GM20431 (cell line): ENCODE measurements around the gene ANXA3.
"Not testable (repeated sequence)": the region's sequence is repeated elsewhere in the genome, so short reads cannot be mapped to it uniquely, and the experiment has no call there.

ENCODE experiments used
- in situ Hi-C: fragments of 300-500 bp; cut with MseI, MboI; formaldehyde crosslinking; loops from one replicate; pipeline ENCODE4 v1.15.0; 2020; ENCODE audit warnings: low sequenced_read_pairs; ENCODE audit not compliant: unreplicated experiment

The ANXA3 gene

GRCh38 chr4:78568640-78569305 lies 17.2 kb downstream of the ANXA3 start:
- in situ Hi-C loops: no loop called here

- in situ Hi-C loops: no loop called here
Measured at GRCh38 chr4:78569306-78569821, 17.8 kb downstream of the ANXA3 start.

GRCh38 chr4:78570117-78570516 lies 18.5 kb downstream of the ANXA3 start:
- in situ Hi-C loops: no loop called here

- in situ Hi-C loops: no loop called here
Measured at GRCh38 chr4:78571804-78572203, 20.2 kb downstream of the ANXA3 start.

GRCh38 chr4:78578674-78579425 lies 27.3 kb downstream of the ANXA3 start:
- in situ Hi-C loops: no loop called here

GRCh38 chr4:78581618-78582017 lies 30.0 kb downstream of the ANXA3 start:
- in situ Hi-C loops: no loop called here

GRCh38 chr4:78584863-78585547 lies 33.4 kb downstream of the ANXA3 start:
- in situ Hi-C loops: no loop called here

GRCh38 chr4:78585633-78586032 lies 34.1 kb downstream of the ANXA3 start:
- in situ Hi-C loops: no loop called here

GRCh38 chr4:78588894-78589545 lies 37.5 kb downstream of the ANXA3 start:
- in situ Hi-C loops: no loop called here

GRCh38 chr4:78591404-78591803 lies 39.8 kb downstream of the ANXA3 start:
- in situ Hi-C loops: no loop called here

GRCh38 chr4:78592088-78592783 lies 40.7 kb downstream of the ANXA3 start:
- in situ Hi-C loops: no loop called here

- in situ Hi-C loops: no loop called here
Measured at GRCh38 chr4:78596111-78596742, 44.7 kb downstream of the ANXA3 start.

- in situ Hi-C loops: not testable (repeated sequence)
Measured at GRCh38 chr4:78598431-78598830, 46.9 kb downstream of the ANXA3 start.

- in situ Hi-C loops: no loop called here
Measured at GRCh38 chr4:78599147-78599546, 47.6 kb downstream of the ANXA3 start.

GRCh38 chr4:78599931-78600375 lies 48.4 kb downstream of the ANXA3 start:
- in situ Hi-C loops: no loop called here

- in situ Hi-C loops: no loop called here
Measured at GRCh38 chr4:78601013-78601412, 49.4 kb downstream of the ANXA3 start.

GRCh38 chr4:78602334-78602733 lies 50.8 kb downstream of the ANXA3 start:
- in situ Hi-C loops: no loop called here

- in situ Hi-C loops: no loop called here
Measured at GRCh38 chr4:78603384-78603783, 51.8 kb downstream of the ANXA3 start.

- in situ Hi-C loops: no loop called here
Measured at GRCh38 chr4:78604988-78605387, 53.4 kb downstream of the ANXA3 start.
